ENCODE measurements around the gene JAGN1. TPM values are rescaled to one million over a fixed set of nuclear protein-coding genes. Genes with fewer than 3 reads are reported as not detected.
"Not testable (repeated sequence)": the region's sequence is repeated elsewhere in the genome, so short reads cannot be mapped to it uniquely, and the experiment has no call there.

Gene JAGN1
- total RNA-seq, 4 donors from 2014 or later, result 22.0 to 80.6 (median 35.8) TPM

DNA sequence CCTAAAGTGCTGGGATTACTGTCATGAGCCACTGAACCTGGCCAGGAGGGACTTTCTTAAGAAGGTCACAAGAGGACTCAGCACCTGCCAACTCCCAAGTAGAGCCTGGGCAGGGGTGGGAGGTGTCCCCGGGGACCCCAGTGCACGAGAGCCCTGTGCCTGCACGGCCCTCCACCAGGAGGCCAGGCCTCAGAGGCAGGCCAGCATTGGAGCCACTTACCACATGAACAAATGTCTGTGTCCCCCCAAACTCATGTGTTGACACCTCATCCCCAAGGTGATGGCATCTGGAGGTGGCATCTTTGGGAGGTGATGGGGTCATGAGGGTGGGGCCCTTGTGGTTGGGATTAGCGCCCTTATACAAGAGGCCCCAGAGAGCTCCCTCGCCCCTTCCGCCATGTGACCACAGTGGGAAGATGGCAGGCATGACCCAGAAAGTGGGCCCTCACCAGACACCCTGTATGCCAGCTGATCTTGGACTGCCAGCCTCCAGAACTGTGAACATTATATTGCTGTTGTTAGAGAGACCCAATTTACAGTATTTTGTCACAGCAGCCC lies 43.4 kb upstream of the JAGN1 start:
- H3K4me3 ChIP-seq, result no peak overlapping the region
- H3K36me3 ChIP-seq, result no peaks in the 10 kb centered on the region
- TF ChIP-seq, protein P1, sequence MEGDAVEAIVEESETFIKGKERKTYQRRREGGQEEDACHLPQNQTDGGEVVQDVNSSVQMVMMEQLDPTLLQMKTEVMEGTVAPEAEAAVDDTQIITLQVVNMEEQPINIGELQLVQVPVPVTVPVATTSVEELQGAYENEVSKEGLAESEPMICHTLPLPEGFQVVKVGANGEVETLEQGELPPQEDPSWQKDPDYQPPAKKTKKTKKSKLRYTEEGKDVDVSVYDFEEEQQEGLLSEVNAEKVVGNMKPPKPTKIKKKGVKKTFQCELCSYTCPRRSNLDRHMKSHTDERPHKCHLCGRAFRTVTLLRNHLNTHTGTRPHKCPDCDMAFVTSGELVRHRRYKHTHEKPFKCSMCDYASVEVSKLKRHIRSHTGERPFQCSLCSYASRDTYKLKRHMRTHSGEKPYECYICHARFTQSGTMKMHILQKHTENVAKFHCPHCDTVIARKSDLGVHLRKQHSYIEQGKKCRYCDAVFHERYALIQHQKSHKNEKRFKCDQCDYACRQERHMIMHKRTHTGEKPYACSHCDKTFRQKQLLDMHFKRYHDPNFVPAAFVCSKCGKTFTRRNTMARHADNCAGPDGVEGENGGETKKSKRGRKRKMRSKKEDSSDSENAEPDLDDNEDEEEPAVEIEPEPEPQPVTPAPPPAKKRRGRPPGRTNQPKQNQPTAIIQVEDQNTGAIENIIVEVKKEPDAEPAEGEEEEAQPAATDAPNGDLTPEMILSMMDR (IDR thresholded peaks at IDR 0.05), result no peak
- no peak for TF ChIP-seq POLR2A (IDR thresholded peaks at IDR 0.05)
- intact Hi-C loops (cut with DNase I; ENCODE audit: low total_unique reads), result no loop called here
- H3K27me3 ChIP-seq, result no peaks in the 10 kb centered on the region
- no peak overlapping the region for H3K27ac ChIP-seq
- no peak for DNase-seq
- H3K4me1 ChIP-seq, result peaks cover 0 to 5% of the 10 kb centered on the region in 2 donors
- H3K9me3 ChIP-seq, result no peaks in the 10 kb centered on the region

DNA sequence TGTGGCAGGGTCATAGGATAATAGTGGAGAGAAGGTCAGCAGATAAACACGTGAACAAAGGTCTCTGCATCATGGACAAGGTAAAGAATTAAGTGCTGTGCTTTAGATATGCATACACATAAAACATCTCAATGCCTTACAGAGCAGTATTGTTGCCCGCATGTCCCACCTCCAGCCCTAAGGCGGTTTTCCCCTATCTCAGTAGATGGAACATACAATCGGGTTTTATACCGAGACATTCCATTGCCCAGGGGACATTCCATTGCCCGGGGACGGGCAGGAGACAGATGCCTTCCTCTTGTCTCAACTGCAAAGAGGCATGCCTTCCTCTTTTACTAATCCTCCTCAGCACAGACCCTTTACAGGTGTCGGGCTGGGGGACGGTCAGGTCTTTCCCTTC lies 42.5 kb upstream of the JAGN1 start:
- intact Hi-C loops (cut with DNase I; ENCODE audit: low total_unique reads); H3K27me3 ChIP-seq; H3K4me1 ChIP-seq; H3K4me3 ChIP-seq; H3K9me3 ChIP-seq; H3K27ac ChIP-seq; DNase-seq; H3K36me3 ChIP-seq: not testable (repeated sequence)

DNA sequence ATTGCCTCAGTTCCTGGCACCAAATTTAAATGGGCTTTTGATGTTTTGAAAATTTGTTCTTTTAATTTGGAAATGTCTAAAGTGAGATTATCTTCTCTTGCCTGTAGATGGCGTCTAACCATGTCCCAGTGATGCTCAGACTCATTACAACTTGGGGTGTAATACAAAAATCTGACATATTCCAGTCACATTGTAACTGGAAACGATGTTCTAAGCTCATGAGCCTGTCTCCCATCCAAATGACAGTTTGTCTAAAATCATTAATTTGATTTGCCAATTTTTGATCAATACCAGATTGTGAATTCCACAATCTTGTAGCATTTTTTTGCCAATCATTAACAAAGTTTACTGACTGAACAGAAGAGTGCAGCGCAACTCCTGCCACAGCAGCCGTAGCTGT lies 41.5 kb upstream of the JAGN1 start:
- TF ChIP-seq, protein P1 (IDR thresholded peaks at IDR 0.05), result peak; percentile 52 to 74 (median 70)
- DNase-seq, result not testable (repeated sequence)

DNA sequence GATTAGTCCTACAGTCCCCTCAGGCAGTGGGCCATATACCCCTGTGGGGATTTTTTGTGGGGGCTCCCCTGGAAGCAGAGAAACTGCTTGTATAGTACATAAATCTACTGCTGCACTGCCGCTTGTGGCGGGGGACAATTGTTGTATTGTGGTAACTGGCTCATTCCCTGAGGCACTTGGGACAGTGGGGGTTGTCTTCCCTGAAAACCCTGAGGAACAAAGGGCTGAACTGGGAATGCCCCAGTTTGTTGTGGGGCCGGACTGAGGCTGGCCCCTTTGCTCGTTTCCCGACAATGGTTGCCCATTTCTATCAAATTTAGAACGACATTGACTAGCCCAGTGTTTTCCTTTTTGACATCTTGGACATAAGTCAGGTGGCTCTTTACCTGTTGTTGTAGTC lies 39.0 kb upstream of the JAGN1 start:
- H3K27me3 ChIP-seq; H3K4me3 ChIP-seq; H3K9me3 ChIP-seq; H3K4me1 ChIP-seq; H3K27ac ChIP-seq; intact Hi-C loops (cut with DNase I; ENCODE audit: low total_unique reads); H3K36me3 ChIP-seq; DNase-seq: not testable (repeated sequence)

More for the DNA sequence above, 41.5 kb upstream of the JAGN1 start:
- H3K36me3 ChIP-seq; H3K9me3 ChIP-seq; H3K4me1 ChIP-seq; H3K27me3 ChIP-seq; H3K27ac ChIP-seq; H3K4me3 ChIP-seq; intact Hi-C loops (cut with DNase I; ENCODE audit: low total_unique reads): not testable (repeated sequence)

DNA sequence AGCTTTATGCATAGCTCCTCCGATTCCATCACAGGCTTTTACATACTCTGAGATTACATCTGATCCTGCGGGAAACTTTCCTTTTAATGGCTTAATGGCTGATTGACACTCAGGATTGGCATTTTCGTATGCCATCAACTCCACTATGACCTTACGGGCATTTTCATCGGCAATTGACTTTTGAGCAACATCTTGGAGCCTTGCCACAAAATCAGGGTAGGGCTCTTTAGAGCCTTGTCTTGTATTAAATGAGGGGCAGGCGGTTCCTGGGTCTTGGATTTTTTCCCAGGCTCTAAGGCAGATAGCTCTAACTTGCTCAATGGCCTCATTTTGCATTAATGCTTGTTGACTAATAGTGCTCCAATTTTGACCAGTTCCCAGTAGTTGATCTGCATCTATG lies 38.5 kb upstream of the JAGN1 start:
- intact Hi-C loops (cut with DNase I; ENCODE audit: low total_unique reads), result not testable (repeated sequence)

DNA sequence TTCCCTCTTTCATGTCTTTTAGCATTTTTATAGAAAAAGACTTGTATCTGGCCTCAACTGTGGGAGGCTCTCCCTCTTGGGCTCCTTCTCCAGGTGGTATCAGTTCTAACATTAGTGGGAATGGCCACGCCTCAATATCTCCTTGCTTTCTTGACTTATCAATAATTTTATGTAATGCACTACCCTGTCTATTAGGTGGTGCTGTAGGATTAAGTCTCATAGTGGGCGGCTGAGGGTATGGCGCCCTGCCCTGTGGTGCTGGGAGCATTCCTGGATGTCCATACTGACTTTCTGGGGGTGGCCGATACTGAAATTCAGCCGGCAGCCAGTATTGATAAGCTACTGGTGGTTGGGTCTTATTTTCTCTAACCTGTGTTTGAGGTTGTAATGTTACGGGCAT lies 37.9 kb upstream of the JAGN1 start:
- no peak for DNase-seq
- Histone ChIP-seq H3K27ac (no peak overlapping the region), H3K9me3 (no peaks in the 10 kb centered on the region), H3K36me3 (no peaks in the 10 kb centered on the region), H3K4me3 (no peak overlapping the region), H3K27me3 (no peaks in the 10 kb centered on the region), H3K4me1 (no peaks in the 10 kb centered on the region)
- TF ChIP-seq, protein P1 (IDR thresholded peaks at IDR 0.05), result no peak
- no peak for TF ChIP-seq POLR2A (IDR thresholded peaks at IDR 0.05)
- intact Hi-C loops (cut with DNase I; ENCODE audit: low total_unique reads), result no loop called here

More for the DNA sequence above, 38.5 kb upstream of the JAGN1 start:
- H3K9me3 ChIP-seq, H3K36me3 ChIP-seq, H3K27me3 ChIP-seq, H3K4me3 ChIP-seq, H3K27ac ChIP-seq, H3K4me1 ChIP-seq, DNase-seq: not testable (repeated sequence)

DNA sequence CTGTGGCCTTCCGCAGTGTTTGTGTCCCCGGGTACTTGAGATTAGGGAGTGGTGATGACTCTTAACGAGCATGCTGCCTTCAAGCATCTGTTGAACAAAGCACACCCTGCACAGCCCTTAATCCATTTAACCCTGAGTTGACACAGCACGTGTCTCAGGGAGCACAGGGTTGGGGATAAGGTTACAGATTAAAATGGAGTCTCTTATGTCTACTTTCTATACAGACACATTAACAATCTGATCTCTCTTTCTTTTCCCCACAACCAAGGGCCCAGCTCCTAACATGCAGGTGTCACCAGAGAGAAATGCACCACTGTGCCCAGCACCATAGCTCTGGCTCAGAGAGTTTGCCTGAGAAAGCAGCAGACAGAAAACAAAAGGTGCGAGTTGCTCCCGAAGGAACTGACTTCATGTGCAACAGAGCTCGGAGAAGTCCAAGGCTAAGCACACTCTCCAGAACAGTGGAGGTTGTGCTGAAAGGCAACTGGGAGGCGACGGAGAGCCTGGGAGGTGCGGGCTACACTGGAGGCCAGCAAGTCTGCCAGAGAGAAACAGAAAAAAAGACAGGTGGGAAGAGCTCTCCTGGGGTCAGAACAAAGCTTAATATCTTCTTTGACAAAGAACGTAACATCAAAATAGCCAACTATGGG lies 36.0 kb upstream of the JAGN1 start:
- H3K36me3 ChIP-seq; H3K4me1 ChIP-seq; H3K27me3 ChIP-seq; H3K9me3 ChIP-seq; intact Hi-C loops (cut with DNase I; ENCODE audit: low total_unique reads); H3K27ac ChIP-seq; H3K4me3 ChIP-seq; DNase-seq: not testable (repeated sequence)

Measured in uterus (tissue), 4 donors.